ENCODE data around the gene KRT20. TPM values are rescaled to one million over a fixed set of nuclear protein-coding genes. Genes with fewer than 3 reads are reported as not detected.

KRT20 gene
- not detected for total RNA-seq (2013)
- not detected for polyA plus RNA-seq
- polyA minus RNA-seq: not detected in 2 replicates
- total RNA-seq: 0 to 1.5 (median 0.06) reads per million in 11 experiments

DNA sequence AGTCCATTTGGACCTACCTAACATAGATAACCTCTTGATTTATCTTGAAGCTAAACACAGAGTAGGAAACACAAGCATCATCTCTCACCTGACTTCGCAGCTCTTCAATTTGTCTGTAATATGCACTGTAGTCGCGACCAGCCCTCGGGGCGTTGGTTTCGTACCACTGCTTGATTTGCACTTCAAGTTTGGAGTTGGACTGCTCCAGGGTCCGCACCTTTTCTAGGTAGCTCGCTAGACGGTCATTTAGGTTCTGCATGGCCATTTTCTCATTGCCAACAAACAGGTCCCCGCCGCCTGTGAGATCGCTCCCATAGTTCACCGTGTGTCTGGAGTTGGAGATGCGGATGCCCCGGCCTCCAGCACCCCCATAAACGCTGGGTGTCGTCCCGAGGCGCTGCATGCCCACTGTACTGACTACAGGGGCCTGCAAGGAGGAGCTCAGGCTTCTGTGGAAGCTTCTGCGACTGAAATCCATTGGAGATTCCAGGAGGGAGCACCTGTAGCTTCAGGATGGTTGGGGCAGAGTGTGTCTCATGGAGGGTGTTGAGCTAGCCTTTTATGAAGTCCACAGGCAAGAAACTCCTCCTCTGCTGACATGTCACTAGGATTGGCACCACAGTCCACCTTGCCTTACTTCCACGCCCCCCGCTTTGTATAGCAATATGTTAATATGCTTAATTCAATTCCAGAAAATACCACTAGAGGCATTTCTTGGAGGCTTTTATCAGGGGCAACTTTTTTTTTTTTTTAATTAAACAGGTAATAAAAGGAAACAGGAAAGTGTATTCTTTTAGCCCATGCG lies at the start of gene KRT20:
Gene KRT20 (minus strand): TSS at position 535 of the 805 bp plus-strand sequence. CDS start 57 bp downstream, at position 478.
- H3K27me3 ChIP-seq (ENCODE audit: control insufficient read depth in 2 of 2, insufficient read depth in 2 of 2, low read length in 2 of 2): peaks cover 11 to 19% of the 10 kb centered on the region in 2 donors
- 92% methylated on average over 20 of the region's 23 CpGs for WGBS (ENCODE audit: insufficient coverage)
- no peaks in the 10 kb centered on the region for H3K9me3 ChIP-seq (replicated peaks in 1 of 2; ENCODE audit: control insufficient read depth in 1 of 2, insufficient read depth in 1 of 2, low read length in 2 of 2)
- H2AFZ ChIP-seq (ENCODE audit: insufficient read depth, low read depth, low read length, poor library complexity, severe bottlenecking): no peak within 1 kb of the TSS
- H4K20me1 ChIP-seq (ENCODE audit: insufficient read depth, low read length): no peaks in the 10 kb centered on the region
- no peaks in the 10 kb centered on the region for H3K36me3 Mint-ChIP-seq
- peak within 1 kb of the TSS in 1 of 7 donors; percentile 35 for H3K27ac Mint-ChIP-seq
- H3K9me3 Mint-ChIP-seq: peaks cover 0 to 2% (median 0%) of the 10 kb centered on the region in 7 donors
- no peaks in the 10 kb centered on the region for H3K4me1 Mint-ChIP-seq
- H3K27ac ChIP-seq (ENCODE audit: low read depth in 1 of 2, low read length in 2 of 2): no peak within 1 kb of the TSS
- H3K79me2 ChIP-seq (ENCODE audit: insufficient read depth, low read length): no peaks in the 10 kb centered on the region
- no peak within 1 kb of the TSS for H3K4me2 ChIP-seq (replicated peaks; ENCODE audit: extremely low read depth, low read length, poor library complexity, severe bottlenecking)
- no peak within 1 kb of the TSS for H3K9ac ChIP-seq (ENCODE audit: insufficient read depth, low read length, poor library complexity, severe bottlenecking)
- peak within 1 kb of the TSS in 1 of 2 donors; percentile 27 for H3K4me3 Mint-ChIP-seq
- intact Hi-C loops (cut with micrococcal nuclease): no loop called here
- peaks cover 10 to 40% (median 18%) of the 10 kb centered on the region in 3 donors for H3K27me3 Mint-ChIP-seq (ENCODE audit: low read depth in 3 of 3)
- H3K4me1 ChIP-seq (ENCODE audit: control insufficient read depth in 1 of 2, insufficient read depth in 2 of 2, low read length in 2 of 2): no peaks in the 10 kb centered on the region
- H3K36me3 ChIP-seq (replicated peaks in 1 of 2; ENCODE audit: control insufficient read depth in 1 of 2, insufficient read depth in 2 of 2, low read length in 2 of 2): no peaks in the 10 kb centered on the region
- TF ChIP-seq CTCF (IDR thresholded peaks at IDR 0.05): no peak
- DNase-seq: no peak
- no peak within 1 kb of the TSS for H3K4me3 ChIP-seq (replicated peaks in 1 of 3; ENCODE audit: low read depth in 2 of 3, low read length in 3 of 3)

- Histone ChIP-seq H3K27me3 (ENCODE audit: control insufficient read depth in 2 of 2, insufficient read depth in 2 of 2, low read length in 2 of 2) (peaks cover 7 to 12% of the 10 kb centered on the region in 2 donors), H3K4me1 (ENCODE audit: control insufficient read depth in 1 of 2, insufficient read depth in 2 of 2, low read length in 2 of 2) (peaks cover 13 to 17% of the 10 kb centered on the region in 2 donors), H3K4me2 (replicated peaks; ENCODE audit: extremely low read depth, low read length, poor library complexity, severe bottlenecking) (no peak overlapping the region), H3K4me3 (replicated peaks in 1 of 3; ENCODE audit: low read depth in 2 of 3, low read length in 3 of 3) (no peak overlapping the region), H3K9ac (ENCODE audit: insufficient read depth, low read length, poor library complexity, severe bottlenecking) (no peak overlapping the region), H3K36me3 (replicated peaks in 1 of 2; ENCODE audit: control insufficient read depth in 1 of 2, insufficient read depth in 2 of 2, low read length in 2 of 2) (no peaks in the 10 kb centered on the region), H4K20me1 (ENCODE audit: insufficient read depth, low read length) (no peaks in the 10 kb centered on the region), H3K9me3 (replicated peaks in 1 of 2; ENCODE audit: control insufficient read depth in 1 of 2, insufficient read depth in 1 of 2, low read length in 2 of 2) (no peaks in the 10 kb centered on the region), H3K27ac (ENCODE audit: low read depth in 1 of 2, low read length in 2 of 2) (no peak overlapping the region), H2AFZ (ENCODE audit: insufficient read depth, low read depth, low read length, poor library complexity, severe bottlenecking) (no peak overlapping the region), H3K79me2 (ENCODE audit: insufficient read depth, low read length) (no peaks in the 10 kb centered on the region)
- TF ChIP-seq CTCF (IDR thresholded peaks at IDR 0.05): no peak
- no peaks in the 10 kb centered on the region for H3K36me3 Mint-ChIP-seq
- DNase-seq: no peak
- peaks cover 0 to 2% (median 0%) of the 10 kb centered on the region in 7 donors for H3K9me3 Mint-ChIP-seq
- peaks cover 11% of the 10 kb centered on the region for H3K4me1 Mint-ChIP-seq
- H3K4me3 Mint-ChIP-seq: no peak overlapping the region
- WGBS (ENCODE audit: insufficient coverage): no CpG with 5 or more reads among the region's 2 CpGs
- peaks cover 5 to 12% (median 8%) of the 10 kb centered on the region in 3 donors for H3K27me3 Mint-ChIP-seq (ENCODE audit: low read depth in 3 of 3)
- intact Hi-C loops (cut with micrococcal nuclease): no loop called here
- H3K27ac Mint-ChIP-seq: no peak overlapping the region
Measured at GRCh38 chr17:40932608-40933007, 47.6 kb upstream of the KRT20 start.
